IPS-15b (cell line): ENCODE data around the gene ACADVL.

ENCODE experiments used
- H3K27me3 ChIP-seq: one replicate; pipeline ENCODE4 v1.6.1; 2013; ENCODE audit warnings: low read length; ENCODE audit not compliant: control insufficient read depth, insufficient read depth
- H3K36me3 ChIP-seq: one replicate; pipeline ENCODE4 v1.6.1; 2013; ENCODE audit warnings: low read length; ENCODE audit not compliant: control insufficient read depth, insufficient read depth
- H3K4me1 ChIP-seq: one replicate; pipeline ENCODE4 v1.6.1; 2013; ENCODE audit warnings: mild to moderate bottlenecking, low read length; ENCODE audit not compliant: control insufficient read depth, insufficient read depth
- H3K4me3 ChIP-seq: one replicate; pipeline ENCODE4 v1.5.1; 2013; ENCODE audit warnings: low read depth, low read length
- H3K9ac ChIP-seq: one replicate; pipeline ENCODE4 v1.6.1; 2013; ENCODE audit warnings: low read depth, mild to moderate bottlenecking, low read length
- H3K9me3 ChIP-seq: one replicate; pipeline ENCODE4 v1.6.1; 2013; ENCODE audit warnings: mild to moderate bottlenecking, low read length; ENCODE audit not compliant: control insufficient read depth, insufficient read depth

ACADVL gene

DNA sequence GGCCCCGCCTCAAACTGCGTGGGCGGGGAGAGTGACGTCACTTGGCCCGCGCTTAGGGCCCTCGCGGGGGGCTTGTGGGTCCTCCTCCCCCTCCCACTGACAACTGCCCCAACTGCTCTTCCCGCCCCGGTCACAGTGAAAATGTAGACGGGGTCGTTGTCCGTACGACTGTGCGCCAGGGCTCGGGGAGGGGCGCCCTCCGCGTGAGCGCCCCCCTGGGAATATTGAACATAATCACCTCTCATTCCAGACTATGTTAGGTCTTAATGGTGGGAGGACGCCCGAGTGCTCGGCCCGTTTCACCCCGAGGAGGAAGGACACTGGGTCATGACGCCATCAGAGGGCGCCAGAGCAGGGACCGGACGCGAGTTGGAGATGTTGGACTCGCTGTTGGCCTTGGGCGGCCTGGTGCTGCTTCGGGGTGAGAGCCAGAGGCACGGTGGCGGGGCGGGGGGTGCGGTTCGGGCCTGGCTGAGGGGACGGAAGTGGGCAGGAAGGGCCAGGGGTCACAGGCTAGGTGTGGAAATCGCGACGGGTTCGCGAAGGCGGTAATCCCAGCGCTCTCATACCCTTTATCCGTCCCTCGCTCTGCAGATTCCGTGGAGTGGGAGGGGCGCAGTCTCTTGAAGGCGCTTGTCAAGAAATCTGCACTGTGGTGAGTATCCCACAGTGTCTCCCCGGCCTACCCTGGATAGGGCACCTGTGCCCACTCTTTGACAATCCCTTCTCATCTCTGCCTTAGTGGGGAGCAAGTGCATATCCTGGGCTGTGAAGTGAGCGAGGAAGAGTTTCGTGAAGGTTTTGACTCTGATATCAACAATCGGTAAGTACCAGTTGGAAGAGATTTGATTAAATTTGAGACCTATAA is 32.7 kb downstream of the ACADVL start, which contains the start of gene ELP5:
TSS of gene ELP5 (plus strand) at position 40 of the 868 bp plus-strand sequence. CDS start at position 376, 336 bp downstream.
- H3K27me3 ChIP-seq, result no peaks in the 10 kb centered on the region
- peak within 1 kb of the TSS; percentile 90 for H3K9ac ChIP-seq
- peak within 1 kb of the TSS; percentile 92 for H3K4me3 ChIP-seq
- H3K36me3 ChIP-seq, result peaks cover 5% of the 10 kb centered on the region
- no peaks in the 10 kb centered on the region for H3K9me3 ChIP-seq
- peaks cover 7% of the 10 kb centered on the region for H3K4me1 ChIP-seq

GRCh38 chr17:7253082-7253481 is 33.3 kb downstream of the ACADVL start:
- H3K9ac ChIP-seq, result peak overlapping the region; percentile 90
- peaks cover 8% of the 10 kb centered on the region for H3K36me3 ChIP-seq
- H3K9me3 ChIP-seq, result no peaks in the 10 kb centered on the region
- peak overlapping the region; percentile 92 for H3K4me3 ChIP-seq
- no peaks in the 10 kb centered on the region for H3K27me3 ChIP-seq
- peaks cover 7% of the 10 kb centered on the region for H3K4me1 ChIP-seq

DNA sequence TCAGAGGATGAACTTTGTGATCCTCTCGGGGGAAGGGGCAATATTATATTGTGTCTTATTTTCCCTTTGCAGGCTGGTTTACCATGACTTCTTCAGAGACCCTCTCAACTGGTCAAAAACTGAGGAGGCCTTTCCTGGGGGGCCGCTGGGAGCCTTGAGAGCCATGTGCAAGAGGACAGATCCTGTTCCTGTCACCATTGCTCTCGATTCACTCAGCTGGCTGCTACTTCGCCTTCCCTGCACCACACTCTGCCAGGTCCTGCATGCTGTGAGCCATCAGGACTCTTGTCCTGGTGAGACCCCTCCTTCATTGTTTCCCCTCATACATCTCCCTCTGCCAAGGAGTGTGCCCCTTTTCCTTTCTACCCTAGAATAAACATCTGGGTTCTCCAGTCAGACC is 34.8 kb downstream of the ACADVL start:
- peaks cover 7% of the 10 kb centered on the region for H3K4me1 ChIP-seq
- peaks cover 17% of the 10 kb centered on the region for H3K36me3 ChIP-seq
- H3K9ac ChIP-seq, result no peak overlapping the region
- no peaks in the 10 kb centered on the region for H3K27me3 ChIP-seq
- H3K9me3 ChIP-seq, result no peaks in the 10 kb centered on the region
- no peak overlapping the region for H3K4me3 ChIP-seq

- no peak overlapping the region for H3K4me3 ChIP-seq
- H3K4me1 ChIP-seq, result peaks cover 7% of the 10 kb centered on the region
- no peaks in the 10 kb centered on the region for H3K27me3 ChIP-seq
- no peak overlapping the region for H3K9ac ChIP-seq
- peaks cover 24% of the 10 kb centered on the region for H3K36me3 ChIP-seq
- no peaks in the 10 kb centered on the region for H3K9me3 ChIP-seq
Observed at GRCh38 chr17:7256766-7257456, 37.2 kb downstream of the ACADVL start.

DNA sequence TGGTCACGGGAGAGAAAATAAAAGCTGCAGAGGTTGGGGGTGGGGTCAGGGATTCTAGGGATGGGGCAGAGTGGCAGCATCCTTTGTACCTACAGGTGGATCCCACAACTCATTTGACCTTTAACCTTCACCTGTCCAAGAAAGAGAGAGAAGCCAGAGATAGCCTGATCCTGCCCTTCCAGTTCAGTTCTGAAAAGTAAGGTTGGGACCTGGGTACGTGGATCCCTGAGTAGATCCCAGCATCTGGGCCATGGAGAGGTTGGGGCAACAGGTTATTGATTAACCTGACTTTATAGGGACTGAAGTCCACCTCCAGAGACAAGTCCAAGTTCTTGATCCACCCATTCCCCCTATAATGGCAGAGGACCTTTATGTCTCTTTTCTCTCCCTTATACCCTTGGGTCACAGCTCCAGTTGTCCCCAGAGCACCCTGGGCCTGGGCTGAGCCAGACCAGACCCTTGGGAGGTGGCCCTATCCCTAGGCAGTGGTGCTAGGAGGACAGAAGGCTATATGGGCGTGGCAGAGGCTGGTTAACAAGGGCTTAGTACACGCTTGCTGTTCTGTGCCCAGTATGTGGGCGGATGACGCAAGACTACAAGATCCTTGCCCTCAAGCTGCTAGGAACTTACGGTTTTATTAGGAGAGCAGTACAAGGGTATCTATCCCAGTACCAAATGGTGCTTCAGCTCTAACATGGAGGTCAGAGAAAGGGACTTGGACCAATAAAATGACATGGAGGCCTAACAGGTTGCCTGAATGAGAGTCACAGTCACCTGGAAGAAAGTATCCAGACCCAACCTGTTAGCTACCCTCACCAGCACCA is 39.2 kb downstream of the ACADVL start:
- Histone ChIP-seq H3K36me3 (peaks cover 24% of the 10 kb centered on the region), H3K27me3 (no peaks in the 10 kb centered on the region), H3K4me3 (no peak overlapping the region), H3K4me1 (peaks cover 4% of the 10 kb centered on the region), H3K9ac (no peak overlapping the region), H3K9me3 (no peaks in the 10 kb centered on the region)

- Histone ChIP-seq H3K9ac (no peak overlapping the region), H3K4me3 (no peak overlapping the region), H3K27me3 (no peaks in the 10 kb centered on the region), H3K36me3 (peaks cover 24% of the 10 kb centered on the region), H3K9me3 (no peaks in the 10 kb centered on the region), H3K4me1 (peaks cover 9% of the 10 kb centered on the region)
Observed at GRCh38 chr17:7259555-7259889, 39.8 kb downstream of the ACADVL start.

DNA sequence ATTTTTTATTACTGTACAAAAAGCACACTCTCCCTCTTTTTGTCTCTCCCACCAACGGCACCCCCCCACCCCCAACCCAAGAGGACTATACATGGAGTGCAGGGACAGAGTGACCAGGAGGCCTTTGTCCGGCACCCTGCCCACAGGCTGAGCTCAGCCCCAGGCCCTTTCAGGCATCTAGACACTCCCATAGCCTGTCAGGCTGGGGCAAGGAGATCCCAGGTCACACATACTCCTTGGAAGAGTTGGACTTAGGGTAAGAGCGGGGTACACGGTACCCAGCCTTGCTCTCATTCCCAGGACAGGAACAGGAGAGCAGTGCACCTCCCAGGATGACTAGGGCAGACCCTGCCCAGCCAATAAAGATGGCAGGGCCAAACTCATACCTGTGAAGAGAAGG is 40.4 kb downstream of the ACADVL start:
- Histone ChIP-seq H3K4me3 (peak overlapping the region; percentile 98), H3K9me3 (no peaks in the 10 kb centered on the region), H3K36me3 (peaks cover 22% of the 10 kb centered on the region), H3K4me1 (peaks cover 10% of the 10 kb centered on the region), H3K9ac (peak overlapping the region; percentile 94), H3K27me3 (no peaks in the 10 kb centered on the region)

DNA sequence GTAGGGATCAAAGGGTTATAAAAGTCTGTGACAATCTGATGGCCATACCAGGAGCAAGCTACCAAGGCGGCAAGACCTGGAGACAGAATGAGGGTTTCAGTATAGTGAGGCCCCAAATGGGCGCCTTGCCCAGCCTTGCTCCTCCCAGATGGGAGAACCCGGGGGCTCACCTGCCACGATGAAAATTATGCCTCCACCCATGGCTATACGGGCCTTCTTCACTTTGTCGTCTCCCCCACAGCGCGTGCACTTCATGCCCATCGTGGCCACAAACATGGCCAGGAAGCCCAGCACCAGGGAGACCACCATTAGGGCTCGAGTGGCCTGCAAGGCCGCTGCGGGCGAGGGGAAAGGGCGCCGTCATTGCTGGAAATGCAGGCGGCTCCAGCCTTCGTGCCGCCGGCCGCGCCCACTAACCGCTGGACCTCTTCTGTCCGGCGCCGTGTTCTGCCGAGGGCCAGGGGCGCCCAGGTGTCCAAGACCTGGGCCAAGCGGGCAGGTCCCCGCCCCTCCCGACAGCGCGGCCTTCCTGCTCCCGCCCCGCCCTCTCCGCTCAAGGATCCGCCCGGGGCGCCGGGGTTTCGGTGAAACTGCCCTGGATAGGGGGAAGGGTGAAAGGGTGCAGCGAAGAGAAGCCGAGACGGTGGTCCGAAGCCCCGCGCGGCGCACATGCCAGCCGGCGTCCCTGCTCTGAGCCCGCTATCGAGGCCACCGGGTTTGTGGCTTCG is 41.1 kb downstream of the ACADVL start:
- peaks cover 22% of the 10 kb centered on the region for H3K36me3 ChIP-seq
- H3K4me1 ChIP-seq, result peaks cover 10% of the 10 kb centered on the region
- peak overlapping the region; percentile 98 for H3K4me3 ChIP-seq
- no peaks in the 10 kb centered on the region for H3K9me3 ChIP-seq
- peak overlapping the region; percentile 94 for H3K9ac ChIP-seq
- no peaks in the 10 kb centered on the region for H3K27me3 ChIP-seq

DNA sequence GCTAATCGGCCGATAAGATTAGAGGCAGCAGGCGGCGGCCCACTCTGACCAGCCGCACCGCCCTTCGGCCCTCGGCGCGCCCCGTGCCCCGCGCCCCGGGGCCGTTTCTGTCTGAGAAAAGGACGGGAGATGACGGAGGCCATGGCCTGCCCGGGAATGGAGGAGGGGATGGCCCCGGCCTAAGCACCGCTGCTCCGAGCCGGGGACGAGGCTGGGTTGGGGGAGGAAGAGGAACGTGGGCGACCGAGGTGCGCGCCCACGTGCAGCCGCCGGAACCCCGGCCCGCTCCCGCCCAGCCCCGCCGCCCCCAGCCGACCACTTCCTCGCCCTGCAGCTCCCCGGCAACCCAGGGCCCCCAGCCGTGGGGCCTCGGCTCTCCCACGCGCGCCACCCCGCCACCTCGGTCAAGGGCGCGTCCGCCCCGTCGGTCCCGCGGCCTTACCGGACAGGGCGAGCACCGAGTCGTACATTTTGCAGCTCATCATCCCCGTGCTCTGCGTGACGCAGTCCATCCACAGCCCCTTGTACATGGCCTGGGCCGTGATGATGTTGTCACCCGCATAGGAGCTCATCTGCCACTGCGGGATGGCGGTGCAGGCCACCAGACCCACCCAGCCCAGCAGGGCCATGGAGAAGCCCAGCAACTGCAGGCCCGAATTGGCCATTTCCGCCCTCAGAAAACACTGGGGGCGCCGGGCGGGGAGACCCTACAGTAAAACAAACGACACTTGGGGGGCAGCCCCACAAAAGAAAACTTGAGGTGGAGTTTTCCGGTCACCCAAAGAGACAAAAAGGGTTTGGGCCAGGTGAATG is 41.8 kb downstream of the ACADVL start:
- Histone ChIP-seq H3K36me3 (peaks cover 22% of the 10 kb centered on the region), H3K9ac (peak overlapping the region; percentile 94), H3K4me3 (peak overlapping the region; percentile 98), H3K27me3 (no peaks in the 10 kb centered on the region), H3K4me1 (peaks cover 12% of the 10 kb centered on the region), H3K9me3 (no peaks in the 10 kb centered on the region)

DNA sequence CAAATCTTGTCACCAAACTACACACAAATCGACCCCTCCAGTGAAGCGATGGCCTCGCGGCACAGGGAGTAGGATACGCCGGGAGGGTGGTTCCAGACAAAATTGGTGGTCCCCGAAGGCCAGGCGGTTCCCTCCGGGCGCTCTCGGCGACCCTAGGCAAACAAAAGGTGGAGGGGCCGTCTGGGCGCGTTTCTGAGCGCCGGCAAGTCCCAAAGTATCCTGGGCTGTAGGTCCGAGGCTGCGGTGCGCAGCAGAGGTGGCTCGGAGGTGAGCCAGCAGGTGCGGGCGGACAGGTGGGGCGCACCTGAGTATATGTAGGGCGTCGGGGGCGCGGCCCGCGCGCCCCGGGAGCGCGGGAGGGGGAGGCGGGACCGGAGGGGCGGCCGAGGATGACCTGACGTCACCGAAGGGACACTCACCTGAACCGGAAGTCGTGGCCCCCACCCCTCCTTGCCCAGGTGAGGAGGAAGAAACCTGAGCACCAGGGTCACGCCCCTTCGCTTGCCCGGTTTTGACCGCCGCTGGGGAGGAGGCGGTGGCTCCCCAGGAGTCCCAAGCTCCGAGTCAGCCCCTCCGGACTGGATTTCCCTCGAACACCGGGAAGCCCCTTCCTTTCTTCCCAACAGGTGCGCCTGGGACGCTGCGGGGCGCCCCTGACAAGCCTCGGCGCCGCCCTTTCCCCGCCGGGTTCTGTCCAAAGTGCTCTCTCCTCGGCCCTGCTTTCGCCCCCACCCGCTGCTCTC is 42.6 kb downstream of the ACADVL start, which contains the start of gene CLDN7:
TSS of gene CLDN7 (minus strand) at position 287 of the 743 bp plus-strand sequence. CDS start 435 bp downstream, outside the sequence.
- Histone ChIP-seq H3K4me3 (peak within 1 kb of the TSS; percentile 98), H3K27me3 (no peaks in the 10 kb centered on the region), H3K9ac (peak within 1 kb of the TSS; percentile 94), H3K4me1 (peaks cover 12% of the 10 kb centered on the region), H3K9me3 (no peaks in the 10 kb centered on the region), H3K36me3 (peaks cover 20% of the 10 kb centered on the region)
